ENCODE results near the gene GBP5.
"Not testable (repeated sequence)": the region's sequence is repeated elsewhere in the genome, so short reads cannot be mapped to it uniquely, and the experiment has no call there.

GBP5 gene

DNA sequence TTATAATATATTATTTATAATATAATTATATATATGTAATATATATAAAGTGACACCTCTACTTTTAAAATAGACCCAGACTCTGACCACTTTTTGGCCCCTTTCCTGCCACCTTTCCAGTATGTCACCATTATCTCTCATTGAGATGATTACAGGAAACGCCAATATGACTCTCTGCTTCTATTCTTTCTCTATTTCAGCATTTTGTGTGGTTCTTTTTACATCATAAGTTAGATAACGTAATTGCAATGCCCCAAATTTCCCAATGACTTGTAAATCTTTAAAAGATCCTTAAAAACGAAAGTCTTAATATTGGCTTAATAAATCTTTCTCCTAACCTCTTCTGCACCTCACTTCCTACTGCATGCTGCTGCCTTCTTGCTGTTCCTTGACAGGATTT, 8.1 kb upstream of the GBP5 start:
- no peak for DNase-seq

DNA sequence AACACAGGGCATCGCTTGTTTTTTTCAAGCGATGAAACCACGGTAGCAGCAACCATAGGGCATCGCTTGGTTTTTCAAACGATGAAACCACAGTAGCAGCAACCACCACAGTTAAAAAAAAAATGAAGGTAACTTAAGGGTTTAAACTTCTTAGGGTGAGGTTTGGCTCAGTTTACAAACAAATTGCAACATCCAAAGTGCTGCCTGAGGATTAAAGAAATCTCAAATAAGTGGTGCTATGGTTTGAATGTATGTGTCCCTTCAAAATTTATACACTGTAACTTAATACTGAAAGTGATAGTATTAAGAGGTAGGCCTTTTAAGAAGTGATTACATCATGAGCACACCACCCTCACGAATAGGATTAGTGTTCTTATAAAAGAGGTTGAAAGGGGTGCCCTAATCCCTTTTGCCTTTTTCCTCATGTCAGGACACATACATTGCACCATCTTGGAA, 6.4 kb upstream of the GBP5 start:
- DNase-seq = no peak

DNA sequence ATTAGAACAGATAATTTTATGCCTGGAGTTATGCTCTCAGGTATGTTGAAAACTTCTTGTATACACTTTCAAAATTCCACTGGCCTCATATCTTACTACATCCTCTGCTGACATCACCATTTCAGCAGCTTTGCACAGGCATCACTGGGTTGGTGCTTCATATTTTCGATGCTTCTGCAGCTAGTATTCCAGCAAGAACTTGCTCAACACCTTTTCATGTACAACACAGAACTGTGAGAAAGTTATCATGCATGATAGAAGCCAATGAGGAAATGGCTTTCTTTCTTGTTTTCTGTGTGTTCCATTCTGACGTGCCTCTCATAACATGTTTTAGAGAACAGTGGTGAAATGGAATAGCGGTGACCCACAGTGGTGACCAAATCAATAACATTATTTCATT, 5.1 kb upstream of the GBP5 start:
- no peak for DNase-seq

DNA sequence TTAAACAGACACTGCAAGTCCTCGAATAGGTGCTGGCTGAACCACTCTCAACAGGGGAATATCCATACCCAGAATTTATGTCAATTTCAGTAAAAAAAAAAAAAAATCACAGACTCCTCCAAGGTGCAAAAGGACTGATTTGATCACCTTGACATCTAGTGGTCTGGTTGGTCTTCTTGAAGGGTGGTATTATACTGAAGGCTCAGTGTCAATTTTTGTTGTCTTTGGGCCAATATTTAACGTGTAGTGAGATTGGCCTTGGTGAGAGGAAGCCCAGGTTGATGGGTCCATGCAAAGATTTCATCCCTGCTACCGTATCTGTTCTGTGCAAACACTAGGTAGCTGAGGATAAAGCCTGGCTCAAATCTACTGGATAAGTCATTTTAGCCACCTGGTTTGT, 4.0 kb upstream of the GBP5 start:
- DNase-seq = no peak

DNA sequence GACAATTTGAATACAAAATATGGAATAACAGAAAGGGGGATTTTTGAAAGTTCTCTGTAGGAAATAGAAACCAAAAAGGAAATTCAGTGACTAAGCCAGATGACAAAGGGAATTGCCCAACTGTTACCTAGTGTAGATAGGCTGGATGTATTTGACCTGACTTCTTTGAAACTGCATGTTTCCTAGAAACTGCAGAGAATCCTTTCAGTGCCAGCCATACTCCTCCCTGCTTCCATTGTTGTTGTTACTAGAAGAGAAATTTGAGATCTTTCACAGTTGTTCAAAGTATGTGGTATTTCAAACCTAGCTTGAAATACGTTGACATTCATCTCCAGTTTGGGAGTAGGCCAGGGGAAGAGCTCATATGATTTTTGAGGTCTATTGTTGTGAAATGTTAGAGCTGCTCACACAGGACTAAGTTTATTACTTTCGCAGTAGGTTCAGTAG, 1.8 kb upstream of the GBP5 start:
- DNase-seq = no peak

DNA sequence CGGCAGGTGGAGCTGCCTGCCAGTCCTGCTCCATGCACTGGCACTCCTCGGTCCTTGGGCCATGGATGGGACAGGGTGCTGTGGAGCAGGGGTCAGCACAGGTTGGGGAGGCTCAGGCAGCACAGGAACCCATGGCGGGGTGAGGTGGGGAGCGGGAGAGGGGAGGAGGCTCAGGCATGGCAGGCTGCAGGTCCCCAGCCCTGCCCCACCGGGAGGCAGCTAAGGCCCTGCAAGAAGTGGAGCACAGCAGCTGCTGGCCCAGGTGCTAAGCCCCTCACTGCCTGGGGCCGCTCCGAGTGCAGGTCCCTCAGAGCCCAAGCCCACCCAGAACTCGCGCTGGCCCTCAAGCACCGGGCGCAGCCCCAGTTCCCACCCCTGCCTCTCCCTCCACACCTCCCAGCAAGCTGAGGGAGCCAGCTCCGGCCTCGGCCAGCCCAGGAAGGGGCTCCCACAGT, 691 bp upstream of the GBP5 start:
- DNase-seq = no peak

DNA sequence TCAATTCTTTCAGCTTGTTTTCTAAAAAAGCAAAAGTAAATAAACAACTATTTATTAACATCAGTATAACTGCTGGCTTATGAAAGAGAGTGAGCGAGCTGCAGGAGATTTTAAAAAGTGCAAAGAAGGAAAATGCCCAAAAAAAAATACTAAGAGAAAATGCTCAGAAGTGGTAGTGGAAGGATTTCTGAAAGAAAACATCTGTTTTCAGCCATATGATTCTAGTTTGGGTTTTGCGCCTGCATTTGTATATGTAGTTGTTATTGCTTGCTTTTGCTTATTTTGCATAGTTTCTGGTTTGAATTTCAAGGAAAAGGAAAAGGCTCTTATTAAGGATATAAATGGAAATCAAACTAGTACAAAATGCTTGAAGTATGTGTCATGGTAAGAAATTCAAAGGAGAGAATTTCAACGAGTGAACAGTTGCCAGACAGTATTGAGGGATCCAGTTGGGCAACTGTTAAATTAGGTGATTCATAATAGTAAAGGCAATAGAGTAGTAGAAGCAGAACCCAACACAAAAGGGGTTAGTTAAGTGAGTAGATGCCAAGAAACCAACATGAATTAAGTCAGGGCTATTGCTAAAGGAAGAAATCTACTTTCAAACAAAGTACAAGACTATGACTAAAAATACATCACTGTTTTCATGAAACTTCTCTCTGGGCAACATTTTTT, 1.2 kb downstream of the GBP5 start:
- DNase-seq = no peak

DNA sequence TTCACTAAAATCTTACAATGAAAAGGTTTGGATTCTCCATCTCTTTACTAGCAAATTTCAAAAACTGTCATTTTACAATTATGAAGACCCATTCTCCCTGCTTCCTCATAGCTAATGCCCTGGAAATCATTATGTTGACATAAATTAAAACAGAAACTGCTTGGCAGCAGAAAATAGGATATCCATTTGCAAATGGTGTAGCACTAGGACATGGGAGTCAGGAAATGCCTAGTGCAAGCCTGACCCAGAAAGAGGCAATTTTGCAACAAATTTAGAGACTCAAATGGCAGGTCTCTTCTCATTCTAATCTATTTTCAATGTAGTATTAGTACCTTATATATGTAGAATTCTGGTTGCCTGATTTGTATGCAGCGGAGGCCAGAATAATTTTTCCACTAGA, 2.2 kb downstream of the GBP5 start:
- DNase-seq = no peak

DNA sequence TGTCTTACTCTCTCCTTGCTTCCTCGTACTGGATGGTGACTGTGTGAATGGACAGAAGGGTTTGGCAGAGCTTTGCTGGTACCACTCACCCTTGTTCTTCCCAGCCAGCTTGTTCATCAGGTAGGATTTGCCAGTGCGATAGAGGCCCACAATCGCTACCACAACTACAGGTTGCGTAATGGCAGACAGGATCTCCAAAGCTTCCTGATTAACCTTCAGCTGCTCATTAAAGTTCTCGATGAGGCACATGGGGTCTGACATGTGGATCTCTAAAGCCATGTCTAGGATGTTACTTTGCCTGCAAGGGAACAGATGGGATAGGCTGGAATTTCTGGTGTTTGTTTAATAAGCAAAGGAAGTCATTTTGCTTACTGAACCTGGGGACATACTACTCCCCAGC, 3.4 kb downstream of the GBP5 start:
- DNase-seq = no peak

DNA sequence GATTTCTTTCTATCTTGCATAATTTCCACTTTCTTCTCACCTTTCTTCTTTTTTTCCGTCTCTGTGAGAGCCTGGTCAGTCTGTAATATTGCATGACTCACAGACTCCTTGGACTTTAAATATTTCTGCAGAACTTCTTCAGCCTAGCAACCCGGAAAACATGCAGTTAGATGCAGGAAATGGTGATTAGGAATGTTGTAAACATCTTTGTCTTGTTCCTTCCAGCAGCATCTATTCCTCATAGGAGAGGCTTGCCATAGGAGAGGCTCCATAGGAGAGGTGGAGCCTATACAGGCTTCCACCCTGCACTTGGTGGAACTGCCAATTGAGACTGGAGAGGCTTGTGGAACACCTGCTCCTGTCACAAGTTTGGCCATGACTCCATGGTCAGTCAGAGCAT, 10.0 kb downstream of the GBP5 start:
- DNase-seq = no peak

DNA sequence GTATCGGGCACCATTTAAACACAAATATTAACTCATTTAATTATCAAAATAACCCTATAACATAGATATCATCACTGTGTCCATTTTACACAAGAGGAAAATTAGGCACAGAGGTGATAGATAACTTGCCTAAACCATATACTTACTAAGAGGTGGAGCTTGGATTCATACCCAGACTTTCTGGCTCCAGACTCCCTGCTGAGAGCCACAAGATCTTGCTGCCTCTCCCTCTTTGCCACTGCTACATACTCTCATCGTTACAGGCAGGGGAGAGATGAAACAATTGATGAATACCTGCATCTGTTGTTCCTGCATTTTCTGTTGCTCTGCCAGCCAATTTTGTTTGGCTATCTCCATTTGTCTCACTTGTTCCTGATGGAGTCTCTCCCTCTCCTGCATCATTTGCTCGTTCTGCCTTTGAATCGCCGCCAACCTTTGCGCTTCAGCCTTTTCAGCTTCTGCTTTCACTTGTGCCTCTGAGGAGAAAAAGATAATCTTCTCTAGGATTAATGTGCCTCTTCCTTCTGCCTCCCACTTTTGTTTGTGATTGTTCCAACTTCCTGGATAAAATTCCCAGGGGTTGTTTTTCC, 10.6 kb downstream of the GBP5 start:
- DNase-seq = peak; percentile 13

DNA sequence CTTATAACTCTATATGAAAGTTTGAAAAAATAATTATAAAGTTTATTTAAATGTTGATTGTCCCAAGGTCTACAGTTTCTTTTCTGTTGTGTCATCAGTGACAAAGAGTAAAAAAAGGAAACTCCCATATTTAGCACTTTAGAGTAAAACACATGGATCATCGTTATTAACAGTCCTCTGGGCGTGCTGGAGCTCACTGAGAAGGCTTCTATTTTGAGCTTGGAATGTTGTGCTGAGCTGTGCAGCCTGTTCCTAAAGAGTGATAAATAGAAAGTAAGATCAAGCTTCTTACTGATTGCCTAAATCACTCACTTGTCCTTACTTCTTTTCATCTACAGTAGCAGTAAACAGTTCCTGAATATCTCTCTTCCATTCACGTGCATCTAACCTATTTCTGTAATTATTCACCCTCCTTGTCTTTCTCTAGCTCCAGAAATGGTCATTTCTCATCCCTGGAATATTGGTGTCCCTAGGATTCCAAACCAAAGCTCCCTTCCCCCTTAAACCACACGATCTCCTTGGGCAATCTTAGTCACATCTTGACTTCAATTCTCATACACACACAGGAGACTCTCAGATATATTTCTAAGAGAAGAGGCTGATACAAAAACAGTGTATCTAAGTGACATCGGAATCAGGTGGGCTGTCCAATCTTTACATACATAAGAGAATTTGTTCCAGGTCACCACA, 11.9 kb downstream of the GBP5 start:
- no peak for DNase-seq

DNA sequence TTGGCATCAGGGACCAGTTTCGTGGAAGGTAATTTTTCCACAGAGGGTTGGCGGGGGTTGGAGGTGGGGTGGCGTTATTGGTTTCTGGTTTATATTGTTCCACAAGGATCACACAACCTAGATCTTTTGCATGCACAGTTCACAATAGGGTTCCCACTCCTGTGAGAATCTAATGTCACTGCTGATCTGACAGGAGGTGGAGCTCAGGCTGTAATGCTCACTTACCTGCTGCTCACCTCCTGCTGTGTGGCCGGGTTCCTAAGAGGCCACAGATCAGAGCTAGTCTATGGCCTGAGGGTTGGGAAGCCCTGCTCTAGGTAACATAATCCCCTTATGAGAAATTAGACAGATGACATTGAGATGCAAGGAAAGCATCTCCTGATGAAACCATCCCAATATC, 12.6 kb downstream of the GBP5 start:
- DNase-seq = no peak

DNA sequence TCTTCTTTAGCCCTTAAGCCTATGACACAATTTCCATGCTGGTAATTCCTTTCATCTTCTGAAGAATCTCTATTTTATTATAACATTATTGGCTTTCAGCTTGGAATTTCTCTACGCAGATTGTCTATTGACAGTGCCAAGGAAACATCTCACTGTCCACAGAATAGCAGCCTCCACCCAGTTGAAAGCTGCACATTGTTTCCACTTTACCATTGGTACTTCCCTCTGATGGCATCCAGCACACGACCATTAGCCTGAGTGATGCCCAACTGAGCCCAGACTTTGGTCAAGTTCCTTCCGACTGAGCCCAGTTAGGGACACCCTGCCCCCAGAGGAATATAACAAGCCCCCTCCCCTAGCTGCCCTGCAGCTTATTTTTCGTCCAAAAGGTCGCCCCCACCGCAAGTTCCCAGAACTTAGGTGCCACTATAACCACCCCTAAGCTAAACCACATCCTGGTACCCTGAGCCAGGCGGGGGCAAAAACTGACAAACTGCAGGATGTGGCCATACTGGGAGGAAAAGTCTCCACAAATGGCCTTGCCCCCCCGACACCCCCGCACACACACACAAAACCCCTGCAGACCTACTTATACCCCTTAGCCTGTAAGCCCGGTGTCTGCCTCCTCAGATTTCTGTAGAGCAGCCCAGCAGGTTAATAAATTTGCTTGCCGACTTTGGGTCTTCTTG, 13.2 kb downstream of the GBP5 start:
- DNase-seq = no peak

DNA sequence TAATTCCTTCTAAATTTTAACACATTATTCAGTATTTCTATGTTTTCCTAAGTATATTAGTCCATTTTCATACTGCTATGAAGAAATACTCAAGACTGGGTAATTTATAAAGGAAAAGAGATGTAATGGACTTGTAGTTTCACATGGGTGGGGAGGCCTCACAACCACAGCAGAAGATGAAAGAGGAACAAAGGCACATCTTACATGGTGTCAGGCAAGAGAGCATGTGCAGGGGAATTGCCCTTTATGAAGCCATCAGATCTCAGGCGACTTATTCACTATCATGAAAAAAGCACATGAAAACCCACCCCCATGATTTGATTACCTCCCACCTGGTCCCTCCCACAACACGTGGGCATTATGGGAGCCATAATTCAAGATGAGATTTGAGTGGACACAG, 15.6 kb downstream of the GBP5 start:
- DNase-seq = no peak

DNA sequence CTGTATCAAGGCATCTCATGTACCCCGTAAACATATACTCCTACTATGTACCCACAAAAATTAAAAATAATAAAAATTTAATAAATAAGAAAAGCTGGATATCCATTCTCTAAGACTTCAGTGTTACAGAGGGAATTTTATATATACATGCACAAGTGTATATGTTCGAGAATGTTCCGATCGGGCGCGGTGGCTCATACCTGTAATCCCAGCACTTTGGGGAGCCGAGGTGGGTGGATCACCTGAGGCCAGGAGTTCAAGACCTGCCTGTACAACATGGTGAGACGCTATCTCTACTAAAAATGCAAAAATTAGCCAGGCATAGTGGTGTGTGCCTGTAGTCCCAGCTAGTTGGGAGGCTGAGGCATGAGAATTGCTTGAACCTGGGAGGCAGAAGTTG, 17.1 kb downstream of the GBP5 start:
- not testable (repeated sequence) for DNase-seq

DNA sequence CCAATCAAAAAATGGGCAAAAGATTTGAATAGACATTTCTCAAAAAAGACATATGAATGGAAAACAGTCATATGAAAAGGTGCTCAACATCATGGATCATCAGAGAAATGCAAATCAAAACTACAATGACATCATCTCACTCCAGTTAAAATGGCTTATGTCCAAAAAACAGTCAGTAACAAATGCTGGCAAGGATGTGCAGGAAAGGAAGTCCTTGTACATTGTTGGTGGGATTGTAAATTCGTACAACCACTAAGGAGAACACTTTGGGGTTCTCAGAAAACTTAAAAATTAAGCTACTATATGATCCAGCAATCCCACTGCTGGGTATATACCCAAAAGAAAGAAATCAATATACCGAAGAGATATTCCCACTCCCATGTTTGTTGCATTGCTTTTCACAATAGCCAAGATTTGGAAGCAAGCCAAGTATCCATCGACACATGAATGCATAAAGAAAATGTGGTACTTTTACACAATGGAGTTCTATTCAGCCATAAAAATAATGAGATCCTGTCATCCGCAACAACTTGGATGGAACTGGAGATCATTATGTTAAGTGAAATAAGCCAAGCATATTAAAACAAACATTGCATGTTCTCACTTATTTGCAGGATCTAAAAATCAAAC, 17.9 kb downstream of the GBP5 start:
- DNase-seq = no peak

DNA sequence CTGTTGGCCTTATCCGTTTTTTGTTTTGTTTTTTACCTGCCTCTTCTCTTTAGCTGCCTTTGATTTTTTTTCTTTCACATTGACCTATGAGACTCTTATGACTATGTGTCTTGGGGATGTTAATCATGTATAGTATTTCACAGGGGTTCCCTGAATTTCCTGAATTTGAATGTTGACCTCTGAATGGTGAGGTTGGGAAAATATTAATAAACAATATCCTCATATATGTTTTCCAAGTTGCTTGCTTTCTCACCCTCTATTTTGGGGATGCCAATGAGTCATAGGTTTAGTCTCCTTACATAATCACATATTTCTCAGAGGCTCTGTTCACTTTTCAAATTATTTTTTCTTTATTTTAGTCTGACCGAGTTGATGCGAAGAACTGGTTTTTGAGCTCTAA, 29.6 kb downstream of the GBP5 start:
- DNase-seq = no peak
